BLaER1 treated with 17β-estradiol and CSF1 and Interleukin-3, amounts not matched to agents 10 nM and 100 nM (cell line): ENCODE data around the gene DNAJC9.

Experiments
- H3K27ac ChIP-seq, 11 experiments: shearing (Covaris generic); formaldehyde crosslinking; 2 replicates each; pipeline ENCODE4 v1.8.1; 2022
- H3K27me3 ChIP-seq, 11 experiments: shearing (Covaris generic); formaldehyde crosslinking; 2 replicates each; pipeline ENCODE4 v1.8.1; 2022
- H3K36me3 ChIP-seq, 11 experiments: shearing (Covaris generic); formaldehyde crosslinking; 2 replicates each; pipeline ENCODE4 v1.8.1; 2022
- H3K4me1 ChIP-seq, 10 experiments: shearing (Covaris generic); formaldehyde crosslinking; 2 replicates each; pipeline ENCODE4 v1.8.1; 2022
- H3K4me2 ChIP-seq, 11 experiments: shearing (Covaris generic); formaldehyde crosslinking; 2 replicates each; pipeline ENCODE4 v1.8.1; 2022
- H3K4me3 ChIP-seq, 10 experiments: shearing (Covaris generic); formaldehyde crosslinking; 2 replicates each; pipeline ENCODE4 v1.8.1; 2022
- H3K9ac ChIP-seq, 11 experiments: shearing (Covaris generic); formaldehyde crosslinking; 2 replicates each; pipeline ENCODE4 v1.8.1; 2022
- H3K9me3 ChIP-seq, 11 experiments: shearing (Covaris generic); formaldehyde crosslinking; replicated peaks in 1 of 11; 2 replicates each; pipeline ENCODE4 v1.8.1; 2022
- H4K20me1 ChIP-seq, 11 experiments: shearing (Covaris generic); formaldehyde crosslinking; 2 replicates each; pipeline ENCODE4 v1.8.1; 2022
- Cebpa-rat ChIP-seq, 11 experiments: shearing (Covaris generic); IDR thresholded peaks; 2 replicates each; pipeline ENCODE4 v1.8.1; 2022

DNAJC9 gene

DNA sequence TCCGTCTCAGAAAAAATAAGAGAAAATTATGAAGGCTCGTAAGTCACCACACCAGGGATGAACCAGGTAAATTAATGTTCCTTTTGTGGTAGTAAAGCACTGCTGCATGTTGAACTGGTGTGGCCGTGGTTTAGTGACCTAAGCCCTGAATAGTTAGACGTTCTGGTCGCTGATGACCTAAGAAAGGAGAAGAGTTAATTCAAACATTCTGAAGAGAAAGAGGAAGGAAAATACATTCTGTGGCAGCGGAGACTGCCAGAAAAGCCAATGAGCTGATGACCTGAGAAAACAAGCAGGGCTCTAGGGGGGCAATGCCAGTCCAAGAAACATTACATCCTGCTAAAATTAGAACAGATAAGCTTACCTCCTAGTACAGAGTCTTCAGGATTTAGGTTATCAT, 17.5 kb downstream of the DNAJC9 start:
- peak overlapping the region in 4 of 11 experiments; percentile 1 to 76 (median 44); a peak in 6 of 22 replicates for H3K27ac ChIP-seq
- peak overlapping the region in 2 of 11 experiments; percentile 20 to 40; a peak in 1 of 22 replicates for H3K9ac ChIP-seq
- no peaks in the 10 kb centered on the region for H3K9me3 ChIP-seq
- no peak overlapping the region for H3K4me3 ChIP-seq
- peaks cover 0 to 54% (median 18%) of the 10 kb centered on the region in 10 experiments; a peak in 12 of 20 replicates for H3K4me1 ChIP-seq
- peak overlapping the region in 4 of 11 experiments; percentile 64 to 84 (median 80); a peak in 8 of 22 replicates for H3K4me2 ChIP-seq
- TF ChIP-seq Cebpa-rat (IDR thresholded peaks at IDR 0.05) = no peak
- H3K27me3 ChIP-seq = no peaks in the 10 kb centered on the region
- H3K36me3 ChIP-seq = peaks cover 35 to 66% (median 48%) of the 10 kb centered on the region in 11 experiments
- H4K20me1 ChIP-seq = no peaks in the 10 kb centered on the region; a peak in 1 of 22 replicates

DNA sequence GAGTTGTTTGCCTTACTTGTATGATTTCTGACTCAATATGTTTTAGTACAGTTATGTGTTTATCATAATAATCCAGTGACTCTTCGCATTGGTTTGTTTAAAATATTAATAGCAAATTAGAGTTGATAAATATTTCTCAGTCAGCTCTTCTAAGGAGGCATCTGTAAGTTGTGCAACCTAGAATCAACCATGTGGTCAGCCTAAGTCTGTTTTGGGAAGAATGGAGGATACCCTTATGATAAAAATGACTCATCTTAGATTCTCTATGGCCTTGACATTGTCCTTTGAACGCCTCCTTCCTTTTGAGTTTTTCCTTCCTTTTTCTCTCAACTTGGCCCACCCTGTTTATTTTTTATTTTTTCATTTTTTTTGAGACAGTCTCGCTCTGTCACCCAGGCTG, 18.8 kb downstream of the DNAJC9 start:
- Histone ChIP-seq H3K4me2 (peak overlapping the region in 7 of 11 experiments; percentile 19 to 84 (median 64); a peak in 12 of 22 replicates), H3K9me3 (no peaks in the 10 kb centered on the region), H3K4me3 (no peak overlapping the region), H3K9ac (peak overlapping the region in 2 of 11 experiments; percentile 32 to 37; a peak in 2 of 22 replicates), H3K27ac (peak overlapping the region in 5 of 11 experiments; percentile 34 to 76 (median 54); a peak in 8 of 22 replicates), H3K4me1 (peaks cover 0 to 54% (median 18%) of the 10 kb centered on the region in 10 experiments; a peak in 12 of 20 replicates), H3K36me3 (peaks cover 21 to 53% (median 35%) of the 10 kb centered on the region in 11 experiments; a peak in 21 of 22 replicates), H4K20me1 (no peaks in the 10 kb centered on the region), H3K27me3 (no peaks in the 10 kb centered on the region)
- TF ChIP-seq Cebpa-rat (IDR thresholded peaks at IDR 0.05) = no peak

DNA sequence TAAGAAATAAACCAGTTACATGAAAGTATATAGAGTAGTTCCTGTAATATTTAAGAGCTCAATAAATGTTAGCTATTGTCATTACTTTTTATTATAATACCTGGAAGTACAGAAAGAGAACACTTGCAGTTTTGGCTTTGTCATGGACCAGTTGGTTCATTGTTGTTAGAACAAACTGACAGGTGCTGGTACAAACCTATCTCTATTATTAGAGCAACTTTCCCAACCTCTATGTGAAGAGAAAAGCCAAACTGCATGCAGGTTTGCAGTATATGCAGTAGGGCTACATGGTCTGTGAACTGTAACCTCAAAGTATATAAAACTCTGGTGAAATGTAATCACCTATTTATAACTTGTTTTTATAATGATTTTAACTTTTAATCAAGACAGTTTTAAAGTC, 20.4 kb downstream of the DNAJC9 start:
- Histone ChIP-seq H3K27ac (no peak overlapping the region), H3K4me3 (no peak overlapping the region), H4K20me1 (no peaks in the 10 kb centered on the region), H3K4me1 (peaks cover 0 to 54% (median 18%) of the 10 kb centered on the region in 10 experiments; a peak in 12 of 20 replicates), H3K27me3 (no peaks in the 10 kb centered on the region), H3K36me3 (peaks cover 11 to 37% (median 22%) of the 10 kb centered on the region in 11 experiments; a peak in 18 of 22 replicates), H3K9ac (no peak overlapping the region), H3K9me3 (no peaks in the 10 kb centered on the region), H3K4me2 (peak overlapping the region in 2 of 11 experiments; percentile 79 to 84; a peak in 3 of 22 replicates)
- TF ChIP-seq Cebpa-rat (IDR thresholded peaks at IDR 0.05) = no peak

DNA sequence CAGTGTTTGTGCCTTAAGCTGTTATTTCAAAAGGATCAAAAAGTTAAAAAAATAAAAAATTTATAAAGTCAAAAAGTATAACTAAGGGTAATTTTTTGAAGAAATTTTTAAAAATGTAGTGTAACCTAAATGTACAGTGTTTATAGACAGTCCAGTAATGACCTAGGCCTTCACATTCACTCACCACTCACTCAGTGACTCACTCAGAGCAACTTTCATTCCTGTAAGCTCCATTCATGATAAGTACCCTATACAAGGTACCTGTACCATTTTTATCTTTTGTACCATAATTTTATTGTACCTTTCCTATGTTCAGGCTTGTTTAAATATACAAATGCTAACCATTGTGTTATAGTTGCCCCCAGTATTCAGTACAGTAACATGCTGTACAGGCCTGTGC, 21.5 kb downstream of the DNAJC9 start:
- H3K27ac ChIP-seq = no peak overlapping the region
- H3K9me3 ChIP-seq = no peaks in the 10 kb centered on the region
- peaks cover 0 to 49% (median 18%) of the 10 kb centered on the region in 10 experiments; a peak in 12 of 20 replicates for H3K4me1 ChIP-seq
- no peak overlapping the region for H3K4me3 ChIP-seq
- TF ChIP-seq Cebpa-rat (IDR thresholded peaks at IDR 0.05) = no peak
- H4K20me1 ChIP-seq = no peaks in the 10 kb centered on the region
- H3K4me2 ChIP-seq = no peak overlapping the region
- no peaks in the 10 kb centered on the region for H3K27me3 ChIP-seq
- H3K9ac ChIP-seq = no peak overlapping the region
- peaks cover 6 to 26% (median 15%) of the 10 kb centered on the region in 11 experiments; a peak in 18 of 22 replicates for H3K36me3 ChIP-seq

DNA sequence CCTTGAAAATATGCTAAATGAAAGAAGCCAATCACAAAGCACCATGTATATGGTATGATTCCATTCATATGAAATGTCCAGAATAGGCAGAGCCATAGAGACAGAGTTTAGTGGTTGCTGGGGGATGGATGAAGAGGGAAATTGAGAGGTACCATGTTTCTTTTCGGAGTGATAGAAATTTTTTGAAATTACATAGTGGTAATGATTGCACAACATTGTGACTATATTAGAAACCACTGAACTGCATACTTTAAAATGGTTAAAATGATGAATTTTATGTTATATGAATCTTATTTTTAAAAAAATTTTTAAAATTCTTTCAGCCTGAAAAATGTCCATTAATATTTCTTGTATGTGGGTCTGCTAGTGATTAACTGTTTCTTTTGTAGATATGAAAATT, 26.1 kb downstream of the DNAJC9 start:
- Histone ChIP-seq H3K4me3 (no peak overlapping the region), H3K9ac (no peak overlapping the region), H4K20me1 (no peaks in the 10 kb centered on the region), H3K4me1 (peaks cover 0 to 10% (median 0%) of the 10 kb centered on the region in 10 experiments; a peak in 5 of 20 replicates), H3K27me3 (no peaks in the 10 kb centered on the region), H3K27ac (no peak overlapping the region), H3K36me3 (peaks cover 24 to 71% (median 32%) of the 10 kb centered on the region in 11 experiments), H3K4me2 (no peak overlapping the region), H3K9me3 (peaks cover 0 to 18% (median 9%) of the 10 kb centered on the region in 11 experiments; a peak in 12 of 22 replicates)
- 0 out of 22 replicates have a peak, but pooled peaks of 1 of the 11 experiments have one; percentile 7 for TF ChIP-seq Cebpa-rat (IDR thresholded peaks at IDR 0.05)

GRCh38 chr10:73219384-73219783, 27.7 kb downstream of the DNAJC9 start:
- Histone ChIP-seq H3K9me3 (peaks cover 0 to 21% (median 12%) of the 10 kb centered on the region in 11 experiments; a peak in 13 of 22 replicates), H3K4me2 (no peak overlapping the region), H3K4me1 (no peaks in the 10 kb centered on the region), H3K27me3 (no peaks in the 10 kb centered on the region), H3K27ac (no peak overlapping the region), H3K4me3 (no peak overlapping the region), H3K36me3 (peaks cover 24 to 85% (median 39%) of the 10 kb centered on the region in 11 experiments), H4K20me1 (no peaks in the 10 kb centered on the region), H3K9ac (no peak overlapping the region)
- TF ChIP-seq Cebpa-rat (IDR thresholded peaks at IDR 0.05) = no peak

- Histone ChIP-seq H3K36me3 (peaks cover 24 to 88% (median 42%) of the 10 kb centered on the region in 11 experiments), H3K9ac (no peak overlapping the region), H4K20me1 (no peaks in the 10 kb centered on the region), H3K4me2 (no peak overlapping the region), H3K27me3 (no peaks in the 10 kb centered on the region), H3K4me1 (no peaks in the 10 kb centered on the region), H3K27ac (no peak overlapping the region), H3K9me3 (peaks cover 0 to 21% (median 12%) of the 10 kb centered on the region in 11 experiments; a peak in 13 of 22 replicates), H3K4me3 (no peak overlapping the region)
- no peak for TF ChIP-seq Cebpa-rat (IDR thresholded peaks at IDR 0.05)
Measured at GRCh38 chr10:73218431-73219191, 28.4 kb downstream of the DNAJC9 start.

- no peak overlapping the region for H3K4me3 ChIP-seq
- peaks cover 0 to 21% (median 12%) of the 10 kb centered on the region in 11 experiments; a peak in 13 of 22 replicates for H3K9me3 ChIP-seq
- no peaks in the 10 kb centered on the region for H3K27me3 ChIP-seq
- no peak for TF ChIP-seq Cebpa-rat (IDR thresholded peaks at IDR 0.05)
- H3K36me3 ChIP-seq = peaks cover 27 to 88% (median 42%) of the 10 kb centered on the region in 11 experiments
- H3K4me2 ChIP-seq = no peak overlapping the region
- no peak overlapping the region for H3K9ac ChIP-seq
- H3K27ac ChIP-seq = no peak overlapping the region
- no peaks in the 10 kb centered on the region for H4K20me1 ChIP-seq
- no peaks in the 10 kb centered on the region for H3K4me1 ChIP-seq
Measured at GRCh38 chr10:73217628-73218027, 29.4 kb downstream of the DNAJC9 start.

DNA sequence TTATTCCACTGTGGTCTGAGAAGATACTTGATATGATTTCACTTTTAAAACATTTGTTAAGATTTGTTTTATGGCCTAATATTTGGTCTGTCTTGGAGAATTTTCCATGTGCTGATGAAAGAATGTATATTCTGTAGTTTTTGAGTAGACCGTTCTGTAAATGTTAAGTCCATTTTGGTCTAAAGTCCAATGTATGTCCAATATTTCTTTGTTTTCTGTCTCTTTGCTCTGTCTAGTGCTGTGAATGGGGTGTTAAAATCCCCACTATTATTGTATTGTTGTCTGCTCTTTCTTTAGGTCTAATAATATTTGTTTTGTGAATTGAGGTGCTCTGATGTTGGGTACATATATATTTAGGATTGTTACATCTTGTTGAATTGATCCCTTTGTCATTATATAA, 31.3 kb downstream of the DNAJC9 start:
- Histone ChIP-seq H3K9me3 (peaks cover 0 to 21% (median 12%) of the 10 kb centered on the region in 11 experiments; a peak in 13 of 22 replicates), H3K27ac (no peak overlapping the region), H4K20me1 (no peaks in the 10 kb centered on the region), H3K27me3 (no peaks in the 10 kb centered on the region), H3K4me2 (no peak overlapping the region), H3K36me3 (peaks cover 25 to 98% (median 46%) of the 10 kb centered on the region in 11 experiments), H3K9ac (no peak overlapping the region), H3K4me1 (no peaks in the 10 kb centered on the region), H3K4me3 (no peak overlapping the region)
- TF ChIP-seq Cebpa-rat (IDR thresholded peaks at IDR 0.05) = no peak
